ENCODE measurements around the gene UBE2F. TPM values are rescaled to one million over a fixed set of nuclear protein-coding genes. Genes with fewer than 3 reads are reported as not detected.

The UBE2F gene
- total RNA-seq = 10 to 100 TPM; 71.4 to 80.5 TPM

- Mint-ChIP-seq H3K9me3 (peaks cover 13% of the 10 kb centered on the region), H3K27ac (peak within 1 kb of the TSS; percentile 85), H3K4me1 (peaks cover 44% of the 10 kb centered on the region), H3K4me3 (peak within 1 kb of the TSS; percentile 76), H3K36me3 (ENCODE audit: low read depth) (peaks cover 18% of the 10 kb centered on the region), H3K27me3 (no peaks in the 10 kb centered on the region)
- peak; percentile 97 for DNase-seq
- POLR2A ChIA-PET = no interaction called here
- CTCF ChIA-PET = no interaction called here
Observed at GRCh38 chr2:237966565-237967462, at the start of gene UBE2F. UBE2F (plus strand) TSS chr2:237967014; CDS start chr2:237973108, 6,094 bp downstream.

GRCh38 chr2:237917696-237918374 is 49.0 kb upstream of the UBE2F start:
- no peak overlapping the region for H3K27ac Mint-ChIP-seq
- CTCF ChIA-PET = interaction anchor here (1.1 to 1.9 kb wide), 2 partner anchors 13 to 22 kb away, joined by 3 to 6 read pairs; no protein-coding TSS in a partner anchor
- no peak for DNase-seq
- peaks cover 16% of the 10 kb centered on the region for H3K4me1 Mint-ChIP-seq
- H3K9me3 Mint-ChIP-seq = no peaks in the 10 kb centered on the region
- H3K36me3 Mint-ChIP-seq (ENCODE audit: low read depth) = no peaks in the 10 kb centered on the region
- no peak overlapping the region for H3K4me3 Mint-ChIP-seq
- POLR2A ChIA-PET = no interaction called here
- H3K27me3 Mint-ChIP-seq = no peaks in the 10 kb centered on the region

- H3K27me3 Mint-ChIP-seq = no peaks in the 10 kb centered on the region
- no peak overlapping the region for H3K27ac Mint-ChIP-seq
- H3K9me3 Mint-ChIP-seq = no peaks in the 10 kb centered on the region
- H3K4me1 Mint-ChIP-seq = peaks cover 26% of the 10 kb centered on the region
- H3K4me3 Mint-ChIP-seq = no peak overlapping the region
- no peaks in the 10 kb centered on the region for H3K36me3 Mint-ChIP-seq (ENCODE audit: low read depth)
- no peak for DNase-seq
- CTCF ChIA-PET = interaction anchor here (1.2 to 2.7 kb wide), 2 partner anchors 10 to 12 kb away, joined by 3 to 6 read pairs; no protein-coding TSS in a partner anchor
- POLR2A ChIA-PET = no interaction called here
Observed at GRCh38 chr2:237919593-237919992, 47.2 kb upstream of the UBE2F start.

GRCh38 chr2:237920673-237921072 is 46.1 kb upstream of the UBE2F start:
- ChIA-PET POLR2A (no interaction called here), CTCF (interaction anchor here (1.1 to 2.7 kb wide), 2 partner anchors 8 to 21 kb away, joined by 4 to 6 read pairs; no protein-coding TSS in a partner anchor)
- peaks cover 30% of the 10 kb centered on the region for H3K4me1 Mint-ChIP-seq
- no peaks in the 10 kb centered on the region for H3K36me3 Mint-ChIP-seq (ENCODE audit: low read depth)
- H3K27me3 Mint-ChIP-seq = no peaks in the 10 kb centered on the region
- H3K27ac Mint-ChIP-seq = peak overlapping the region; percentile 50
- DNase-seq = no peak
- H3K9me3 Mint-ChIP-seq = no peaks in the 10 kb centered on the region
- no peak overlapping the region for H3K4me3 Mint-ChIP-seq

GRCh38 chr2:237921967-237922492 is 44.8 kb upstream of the UBE2F start:
- Mint-ChIP-seq H3K36me3 (ENCODE audit: low read depth) (no peaks in the 10 kb centered on the region), H3K9me3 (no peaks in the 10 kb centered on the region), H3K27ac (no peak overlapping the region), H3K4me1 (peaks cover 37% of the 10 kb centered on the region), H3K27me3 (no peaks in the 10 kb centered on the region), H3K4me3 (no peak overlapping the region)
- no peak for DNase-seq
- ChIA-PET POLR2A (no interaction called here), CTCF (interaction anchor here (0.9 to 2.4 kb wide), 3 partner anchors 9 to 213 kb away, joined by 3 to 10 read pairs (median 4); no protein-coding TSS in a partner anchor)

- peak overlapping the region; percentile 76 for H3K27ac Mint-ChIP-seq
- no peak overlapping the region for H3K4me3 Mint-ChIP-seq
- no peaks in the 10 kb centered on the region for H3K27me3 Mint-ChIP-seq
- ChIA-PET POLR2A (no interaction called here), CTCF (interaction anchor here (0.9 to 2.4 kb wide), 14 partner anchors 8 to 212 kb away, joined by 3 to 11 read pairs (median 4); no protein-coding TSS in a partner anchor)
- DNase-seq = no peak
- peaks cover 5% of the 10 kb centered on the region for H3K9me3 Mint-ChIP-seq
- peaks cover 37% of the 10 kb centered on the region for H3K4me1 Mint-ChIP-seq
- H3K36me3 Mint-ChIP-seq (ENCODE audit: low read depth) = no peaks in the 10 kb centered on the region
Observed at GRCh38 chr2:237922641-237923361, 44.0 kb upstream of the UBE2F start.

- Mint-ChIP-seq H3K4me3 (no peak overlapping the region), H3K4me1 (peaks cover 37% of the 10 kb centered on the region), H3K27me3 (no peaks in the 10 kb centered on the region), H3K9me3 (peaks cover 9% of the 10 kb centered on the region), H3K27ac (peak overlapping the region; percentile 76), H3K36me3 (ENCODE audit: low read depth) (no peaks in the 10 kb centered on the region)
- peak; percentile 71 for DNase-seq
- POLR2A ChIA-PET = no interaction called here
- CTCF ChIA-PET = interaction anchor here (0.7 to 2.4 kb wide), 15 partner anchors 9 to 216 kb away, joined by 3 to 11 read pairs (median 4); no protein-coding TSS in a partner anchor
Observed at GRCh38 chr2:237923481-237924163, 43.2 kb upstream of the UBE2F start.

GRCh38 chr2:237924164-237924534 is 42.7 kb upstream of the UBE2F start:
- H3K4me1 Mint-ChIP-seq = peaks cover 36% of the 10 kb centered on the region
- POLR2A ChIA-PET = no interaction called here
- no peak overlapping the region for H3K4me3 Mint-ChIP-seq
- peak overlapping the region; percentile 48 for H3K27ac Mint-ChIP-seq
- DNase-seq = no peak
- H3K27me3 Mint-ChIP-seq = no peaks in the 10 kb centered on the region
- H3K36me3 Mint-ChIP-seq (ENCODE audit: low read depth) = no peaks in the 10 kb centered on the region
- H3K9me3 Mint-ChIP-seq = peaks cover 11% of the 10 kb centered on the region
- CTCF ChIA-PET = interaction anchor here (0.7 to 2.4 kb wide), 7 partner anchors 9 to 215 kb away, joined by 3 to 11 read pairs (median 4); no protein-coding TSS in a partner anchor

GRCh38 chr2:237927135-237927534 is 39.7 kb upstream of the UBE2F start:
- DNase-seq = no peak
- no peaks in the 10 kb centered on the region for H3K27me3 Mint-ChIP-seq
- POLR2A ChIA-PET = no interaction called here
- no peak overlapping the region for H3K4me3 Mint-ChIP-seq
- H3K9me3 Mint-ChIP-seq = peaks cover 29% of the 10 kb centered on the region
- H3K36me3 Mint-ChIP-seq (ENCODE audit: low read depth) = peaks cover 4% of the 10 kb centered on the region
- peaks cover 21% of the 10 kb centered on the region for H3K4me1 Mint-ChIP-seq
- CTCF ChIA-PET = interaction anchor here (1.0 to 1.1 kb wide), 2 partner anchors 11 to 43 kb away, joined by 3 to 4 read pairs; no protein-coding TSS in a partner anchor
- no peak overlapping the region for H3K27ac Mint-ChIP-seq

- peaks cover 29% of the 10 kb centered on the region for H3K9me3 Mint-ChIP-seq
- DNase-seq = no peak
- no peak overlapping the region for H3K27ac Mint-ChIP-seq
- H3K4me3 Mint-ChIP-seq = no peak overlapping the region
- POLR2A ChIA-PET = no interaction called here
- CTCF ChIA-PET = interaction anchor here (0.6 kb wide), 1 partner anchor 11 kb away, joined by 3 read pairs; no protein-coding TSS in a partner anchor
- peaks cover 23% of the 10 kb centered on the region for H3K4me1 Mint-ChIP-seq
- H3K36me3 Mint-ChIP-seq (ENCODE audit: low read depth) = peaks cover 4% of the 10 kb centered on the region
- no peaks in the 10 kb centered on the region for H3K27me3 Mint-ChIP-seq
Observed at GRCh38 chr2:237927986-237928385, 38.8 kb upstream of the UBE2F start.

- Mint-ChIP-seq H3K27me3 (no peaks in the 10 kb centered on the region), H3K4me1 (peaks cover 13% of the 10 kb centered on the region), H3K4me3 (no peak overlapping the region), H3K27ac (no peak overlapping the region), H3K36me3 (ENCODE audit: low read depth) (peaks cover 4% of the 10 kb centered on the region), H3K9me3 (peaks cover 29% of the 10 kb centered on the region)
- POLR2A ChIA-PET = no interaction called here
- no peak for DNase-seq
- CTCF ChIA-PET = interaction anchor here (1.8 kb wide), 1 partner anchor 10 kb away, joined by 6 read pairs; no protein-coding TSS in a partner anchor
Observed at GRCh38 chr2:237929979-237930378, 36.8 kb upstream of the UBE2F start.
